ENCODE measurements around the gene GJC2.

- TF ChIP-seq LEF1 (IDR thresholded peaks at IDR 0.05; ENCODE audit: borderline replicate concordance): no peak
- no peak for TF ChIP-seq FOXM1 (IDR thresholded peaks at IDR 0.05; ENCODE audit: borderline replicate concordance)
- no peak for TF ChIP-seq BHLHE40 (IDR thresholded peaks at IDR 0.05; ENCODE audit: borderline replicate concordance)
- TF ChIP-seq TARDBP (IDR thresholded peaks at IDR 0.05): no peak
- TF ChIP-seq ZNF384 (IDR thresholded peaks at IDR 0.05): no peak
- TF ChIP-seq FOXA1 (IDR thresholded peaks at IDR 0.05): no peak
- TF ChIP-seq SP1 (IDR thresholded peaks at IDR 0.05): no peak
Observed at GRCh38 chr1:228197555-228198147, 47.9 kb downstream of the GJC2 start.

All from HEK293T (cell line).